ENCODE data around the gene MUC4. TPM values are rescaled to one million over a fixed set of nuclear protein-coding genes. Genes with fewer than 3 reads are reported as not detected.
"Not testable (repeated sequence)": the region's sequence is repeated elsewhere in the genome, so short reads cannot be mapped to it uniquely, and the experiment has no call there.

The MUC4 gene
- total RNA-seq, 1 donor from 2014 or later: 7.8 TPM

DNA sequence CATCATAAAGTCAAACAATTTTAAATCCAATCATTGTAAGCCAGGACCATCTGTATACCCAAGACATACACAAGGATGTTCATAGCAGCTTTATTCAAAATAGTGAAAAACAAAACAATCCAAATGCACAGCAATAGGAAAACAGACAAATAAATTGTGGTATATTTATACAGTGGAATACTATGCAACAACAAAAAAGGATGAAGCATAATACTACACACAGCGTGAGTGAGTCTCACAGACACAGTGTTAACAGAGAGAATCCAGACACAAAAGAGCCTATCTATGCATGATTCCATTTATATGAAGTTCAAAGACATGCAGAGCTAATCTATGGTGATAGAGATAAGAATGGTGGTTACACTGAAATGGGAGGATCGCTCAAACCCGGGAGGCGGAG lies 96.6 kb downstream of the MUC4 start:
- DNase-seq: no peak

DNA sequence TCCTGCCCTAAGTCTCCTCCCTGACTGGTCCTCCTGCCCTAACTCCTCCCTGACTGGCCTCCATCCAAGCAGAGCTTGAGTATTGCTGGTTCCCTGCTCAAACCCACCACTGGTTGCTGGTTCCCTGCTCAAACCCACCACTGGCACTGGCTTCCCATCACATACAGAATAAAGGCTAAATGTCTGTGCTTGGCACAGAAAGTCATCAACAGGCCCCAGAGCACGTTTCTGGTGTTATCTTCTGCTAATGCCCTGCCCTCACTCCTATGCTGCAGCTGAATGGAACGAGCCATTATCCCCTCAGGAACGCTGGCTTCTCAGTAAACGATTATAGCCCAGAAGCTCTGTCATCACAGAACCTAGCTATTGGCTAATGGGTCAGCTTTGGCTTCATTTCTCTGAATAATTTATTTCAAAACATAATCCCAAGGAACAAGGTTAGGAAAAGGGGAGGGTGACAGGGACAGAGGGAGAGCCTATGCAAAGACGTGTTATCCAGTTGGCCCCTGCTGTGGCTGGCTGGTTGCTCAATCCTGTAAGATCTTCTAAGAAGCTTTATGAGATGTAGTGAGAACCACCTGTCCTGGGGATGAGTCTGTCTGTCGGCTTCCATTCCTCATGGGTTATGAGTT lies 97.2 kb downstream of the MUC4 start:
- DNase-seq: no peak

- DNase-seq: not testable (repeated sequence)
Observed at GRCh38 chr3:195713150-195713549, 98.6 kb downstream of the MUC4 start.

- not testable (repeated sequence) for DNase-seq
Observed at GRCh38 chr3:195712535-195712910, 99.2 kb downstream of the MUC4 start.

DNA sequence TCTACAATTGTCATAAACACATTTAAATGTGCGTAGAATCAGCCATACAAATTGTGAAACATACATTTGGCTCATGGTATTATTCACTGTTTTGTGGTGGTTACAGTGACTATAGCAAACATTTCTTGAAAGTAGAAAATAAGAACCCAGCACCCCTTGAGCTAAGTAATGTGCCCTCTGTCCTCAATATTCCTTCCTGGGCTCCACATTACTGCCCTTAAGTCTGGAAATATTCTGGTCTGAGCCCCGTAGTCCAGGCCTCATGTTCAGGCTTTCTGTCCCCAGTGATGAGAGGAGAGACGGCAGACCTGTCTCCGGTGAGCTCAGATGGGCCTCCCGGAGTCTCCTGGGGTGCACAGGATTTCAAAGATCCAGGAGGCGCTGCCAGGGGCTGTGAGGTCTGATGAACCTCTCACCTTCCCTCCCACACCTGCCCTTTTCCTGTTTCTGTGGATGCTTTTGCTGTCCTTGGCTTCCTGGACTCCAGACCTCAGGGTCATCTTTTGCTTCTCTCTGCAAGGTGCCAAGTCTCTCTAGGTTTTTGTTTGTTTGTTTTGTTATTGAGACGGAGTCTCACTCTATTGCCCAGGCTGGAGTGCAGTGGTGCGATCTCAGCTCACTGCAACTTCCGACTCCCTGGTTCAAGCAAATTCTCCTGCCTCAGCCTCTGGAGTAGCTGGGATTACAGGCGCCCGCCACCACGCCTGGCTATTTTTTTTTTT lies 99.8 kb downstream of the MUC4 start:
- no peak for DNase-seq

- not testable (repeated sequence) for DNase-seq
Observed at GRCh38 chr3:195711091-195711812, 100.5 kb downstream of the MUC4 start.

GRCh38 chr3:195710126-195710905 lies 101.4 kb downstream of the MUC4 start:
- DNase-seq: not testable (repeated sequence)

DNA sequence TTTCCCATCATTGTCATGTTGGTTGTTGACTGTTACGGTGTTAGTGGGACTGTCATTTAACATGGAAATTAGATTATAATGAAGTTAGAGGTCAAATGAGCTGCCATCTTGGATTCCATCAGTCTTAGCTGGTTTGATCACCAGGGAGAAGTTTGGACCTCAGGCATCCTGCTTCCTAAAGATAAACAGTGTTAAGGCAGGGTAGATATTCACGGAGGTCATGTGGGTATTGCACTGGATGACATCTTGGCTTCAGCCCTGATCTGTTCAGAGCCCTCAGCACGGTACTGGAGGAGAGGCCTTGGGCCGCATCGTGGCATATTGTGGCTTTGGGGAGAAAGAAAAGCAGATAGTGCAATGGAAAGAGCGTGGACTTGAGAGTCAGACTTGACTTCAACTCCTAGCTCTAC lies 102.0 kb downstream of the MUC4 start:
- DNase-seq: no peak

DNA sequence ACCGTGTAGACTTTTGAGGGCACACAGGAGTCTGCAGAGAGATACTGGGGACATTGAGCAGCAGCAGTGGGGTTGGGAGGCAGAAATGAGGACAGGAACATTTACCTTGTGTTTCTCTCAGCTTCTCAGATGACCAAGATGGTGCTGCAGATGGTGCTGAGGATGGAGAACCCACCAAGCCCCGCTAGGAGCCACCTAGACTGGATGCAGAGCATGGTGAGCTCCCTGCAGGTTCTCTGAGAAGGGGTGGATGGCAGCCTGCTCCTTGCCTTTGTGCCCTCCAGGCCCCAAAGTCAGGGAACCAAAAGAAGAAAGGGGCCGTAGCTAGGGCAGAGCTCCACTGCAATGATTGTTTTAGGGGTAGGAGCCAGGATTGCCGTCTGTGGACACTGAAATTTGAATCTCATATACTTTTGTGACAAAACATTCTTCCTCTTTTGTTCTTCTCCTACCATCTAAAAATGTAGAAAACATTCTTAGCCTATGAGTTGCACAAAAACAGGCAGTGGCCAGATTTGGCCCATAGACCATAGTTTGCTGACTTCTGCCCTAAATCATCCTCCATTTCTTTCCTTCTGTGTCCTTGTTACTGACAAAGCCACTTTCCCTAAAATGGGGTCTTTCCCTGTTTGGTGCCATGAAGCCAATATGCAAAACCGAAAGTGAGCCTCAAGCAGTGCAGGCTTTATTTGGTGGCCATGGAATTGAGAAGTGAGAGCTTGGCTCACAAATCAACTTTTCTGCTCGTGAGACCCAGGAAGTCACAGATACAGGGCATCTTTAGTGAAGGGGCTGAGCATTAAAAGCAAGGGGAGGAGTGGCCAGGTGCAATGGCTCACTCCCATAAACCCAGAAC lies 102.9 kb downstream of the MUC4 start:
- DNase-seq: no peak

GRCh38 chr3:195708061-195708460 lies 103.7 kb downstream of the MUC4 start:
- no peak for DNase-seq

DNA sequence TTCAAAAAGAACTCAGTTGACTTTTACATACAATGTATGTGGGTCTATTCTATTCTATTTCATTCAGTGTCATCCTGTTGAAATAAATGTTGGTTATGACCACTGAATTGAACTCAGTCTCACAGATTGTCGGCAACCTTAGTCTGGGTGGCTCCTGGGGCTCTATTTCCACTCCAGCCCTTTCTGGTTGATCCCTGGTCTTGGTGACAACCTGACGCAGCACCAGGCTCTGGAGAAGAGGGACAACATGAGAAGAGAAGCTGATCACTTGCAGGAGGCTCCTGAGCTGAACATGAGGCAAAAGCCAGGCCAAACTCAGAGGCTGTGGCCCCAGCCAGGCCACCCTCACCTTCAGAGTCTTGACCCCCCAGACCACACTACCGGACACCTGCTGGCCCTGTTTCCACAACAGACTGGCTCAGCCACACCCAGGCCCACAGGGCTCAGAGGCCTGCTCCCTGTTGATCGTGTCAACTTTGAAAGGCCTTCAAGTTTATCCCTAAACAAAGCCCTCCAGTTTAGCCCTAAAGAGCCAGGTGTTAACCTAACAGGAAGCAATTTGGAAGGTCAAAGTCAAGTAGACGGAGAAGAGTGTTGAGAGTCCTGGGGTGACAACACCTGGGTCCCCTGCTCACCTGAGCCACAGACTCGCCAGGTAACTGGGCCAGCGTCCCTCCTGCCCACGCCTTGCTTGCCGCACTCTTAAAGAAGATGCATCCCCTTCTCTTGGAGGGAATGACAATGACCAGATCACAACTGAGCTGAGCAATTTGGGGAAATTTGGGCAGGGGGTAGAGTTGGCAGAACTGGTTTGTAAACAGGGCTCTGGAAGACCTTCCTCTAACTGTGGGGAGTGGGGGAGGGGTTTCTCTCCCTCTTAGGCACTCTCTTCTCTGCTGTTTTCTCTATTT lies 106.4 kb downstream of the MUC4 start:
- DNase-seq: no peak

DNA sequence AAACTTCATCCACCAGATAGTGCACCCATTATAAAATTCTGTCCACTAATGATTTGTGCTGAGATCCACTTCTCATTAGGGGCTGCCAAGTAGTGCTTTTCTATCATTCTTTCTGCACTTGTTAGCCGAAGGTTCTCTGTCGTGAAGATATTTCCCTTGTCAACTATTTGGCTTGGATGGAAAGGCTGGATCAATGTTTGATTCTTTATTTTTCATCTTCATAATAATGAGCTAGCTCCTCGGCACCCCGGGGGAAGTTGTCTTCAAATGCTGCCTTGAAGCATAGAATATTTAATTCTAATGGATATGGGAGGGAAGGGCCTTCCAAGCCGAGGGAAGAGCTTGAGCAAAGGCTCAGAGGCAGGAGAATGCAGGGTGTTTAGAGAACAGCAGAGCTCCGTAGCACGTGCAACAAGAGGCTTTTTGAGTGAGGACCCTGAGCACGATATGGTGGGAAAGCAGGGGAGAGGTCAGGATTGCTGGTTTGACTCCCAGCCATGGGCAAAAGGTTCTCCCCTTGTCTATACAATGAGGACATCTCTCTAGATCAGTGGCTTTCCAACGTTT lies 107.2 kb downstream of the MUC4 start:
- no peak for DNase-seq

DNA sequence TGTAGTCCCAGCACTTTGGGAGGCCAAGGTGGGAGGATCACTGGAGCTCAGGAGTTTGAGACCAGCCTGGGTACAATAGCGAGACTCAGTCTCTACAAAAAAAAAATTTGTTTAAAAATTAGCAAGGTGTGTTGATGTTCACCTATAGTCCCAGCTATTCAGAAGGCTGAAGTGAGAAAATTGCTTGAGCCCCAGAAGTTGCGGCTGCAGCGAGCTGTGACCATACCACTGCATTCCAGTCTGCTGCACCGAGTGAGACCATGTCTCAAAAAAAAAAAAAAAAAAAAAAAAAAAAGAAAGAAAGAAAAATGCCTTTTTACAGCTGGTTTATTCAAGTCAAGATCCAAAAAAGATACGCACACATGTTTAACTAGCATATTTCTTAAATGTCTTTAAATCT lies 108.0 kb downstream of the MUC4 start:
- DNase-seq: no peak

GRCh38 chr3:195701042-195701915 lies 110.5 kb downstream of the MUC4 start:
- no peak for DNase-seq

DNA sequence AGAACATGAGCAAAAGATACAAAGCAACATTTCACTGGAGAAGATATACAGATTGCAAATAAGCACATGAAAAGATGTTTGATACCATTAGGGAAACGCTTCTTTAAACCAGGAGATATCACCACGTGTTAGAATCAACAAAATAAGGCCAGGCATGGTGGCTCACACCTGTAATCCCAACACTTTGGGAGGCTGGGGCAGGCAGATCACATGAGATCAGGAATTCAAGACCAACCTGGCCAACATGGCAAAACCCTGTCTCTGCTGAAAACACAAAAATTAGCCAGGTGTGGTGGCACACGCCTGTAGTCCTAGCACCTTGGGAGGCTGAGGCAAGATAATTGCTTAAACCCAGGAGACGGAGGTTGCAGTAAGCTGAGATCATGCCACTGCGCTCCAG lies 111.4 kb downstream of the MUC4 start:
- DNase-seq: no peak

- DNase-seq: no peak
Observed at GRCh38 chr3:195699860-195700259, 111.9 kb downstream of the MUC4 start.

GRCh38 chr3:195699388-195699771 lies 112.3 kb downstream of the MUC4 start:
- DNase-seq: no peak

GRCh38 chr3:195698647-195699387 lies 112.9 kb downstream of the MUC4 start:
- DNase-seq: no peak

DNA sequence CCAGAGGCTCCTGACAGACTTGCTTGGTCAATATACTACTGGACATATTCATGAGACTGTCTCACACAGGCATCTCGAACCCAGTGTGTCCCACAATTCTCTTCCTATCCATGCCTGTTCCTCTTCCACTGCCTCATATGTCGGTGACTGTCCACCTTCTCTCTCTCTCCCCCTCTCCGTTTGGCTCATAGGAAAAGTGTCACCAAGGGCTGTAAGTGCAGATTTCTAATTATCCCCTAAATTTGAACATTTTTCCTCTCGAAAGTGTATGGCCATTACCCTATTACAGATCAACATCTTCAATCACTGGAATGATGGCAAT lies 113.4 kb downstream of the MUC4 start:
- DNase-seq: no peak

All from tongue (tissue), 2 donors.